ENCODE data around the gene MMP13.

Gene MMP13

DNA sequence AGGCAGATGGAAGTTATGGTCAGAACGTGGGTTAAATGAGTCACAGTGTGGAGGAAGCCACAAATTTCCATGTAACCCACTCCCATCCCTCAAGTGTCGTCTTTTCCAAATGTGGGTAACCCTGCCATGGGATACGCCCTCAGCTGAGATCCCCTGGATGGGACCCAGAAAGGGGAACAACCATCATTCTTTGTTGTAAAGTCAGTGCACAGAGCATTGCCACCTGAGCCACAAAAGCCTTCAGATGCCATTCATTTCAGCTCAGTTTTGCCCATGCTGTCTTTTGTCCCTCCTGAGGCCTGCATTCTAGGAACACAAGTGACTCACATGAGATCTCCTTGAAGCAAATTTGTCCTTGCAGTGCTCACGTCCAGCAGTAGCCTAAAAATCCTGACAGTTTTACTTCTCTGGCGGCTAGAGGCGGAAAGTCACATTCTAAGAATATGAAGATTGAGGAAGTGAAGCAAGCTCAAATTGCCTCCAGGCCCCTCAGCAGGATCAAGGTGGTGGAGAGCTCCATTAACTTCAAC is 30.6 kb downstream of the MMP13 start:
- TF ChIP-seq POLR2AphosphoS5 (IDR thresholded peaks at IDR 0.05; ENCODE audit: low read depth) (no peak), SPI1 (IDR thresholded peaks at IDR 0.05; ENCODE audit: borderline replicate concordance, low read depth) (peak; percentile 94)

DNA sequence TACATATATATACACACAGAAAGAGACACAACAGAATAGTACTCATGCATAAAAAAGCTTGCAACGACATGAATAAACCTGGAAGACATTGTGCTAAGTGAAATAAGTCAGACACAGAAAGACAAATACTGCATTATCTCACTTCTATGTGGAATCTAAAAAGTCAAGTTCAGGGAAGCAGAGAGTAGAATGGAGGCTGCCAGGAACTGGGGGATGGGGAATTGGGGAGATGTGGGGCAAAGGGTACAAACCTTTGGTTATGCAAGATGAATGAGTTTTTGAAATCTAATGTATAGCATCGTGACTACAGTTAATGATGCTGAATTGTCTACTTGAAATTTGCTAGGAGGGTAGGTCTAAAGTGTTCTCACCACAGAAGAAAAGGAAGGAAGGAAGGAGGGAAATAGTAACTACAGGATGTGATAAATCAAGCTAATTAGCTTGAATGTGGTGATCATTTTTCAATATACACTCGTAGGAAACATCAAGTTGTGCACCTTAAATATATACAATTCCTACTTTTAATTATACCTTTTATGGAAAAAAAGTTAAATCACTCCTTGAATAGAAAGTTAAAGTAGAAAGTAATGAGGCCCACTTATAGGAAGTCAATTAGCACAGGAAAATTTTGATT is 33.8 kb downstream of the MMP13 start:
- Histone ChIP-seq H3K27me3 (ENCODE audit: insufficient read depth, poor library complexity, severe bottlenecking) (no peaks in the 10 kb centered on the region), H3K27ac (replicated peaks) (no peak overlapping the region), H3K4me3 (replicated peaks; ENCODE audit: insufficient read depth, low read length) (no peak overlapping the region)
- no peak for DNase-seq (ENCODE audit: low read depth in 1 of 2, low spot score in 1 of 2)
- TF ChIP-seq POLR2AphosphoS5 (IDR thresholded peaks at IDR 0.05; ENCODE audit: low read depth), result no peak
- TF ChIP-seq, protein P1, sequence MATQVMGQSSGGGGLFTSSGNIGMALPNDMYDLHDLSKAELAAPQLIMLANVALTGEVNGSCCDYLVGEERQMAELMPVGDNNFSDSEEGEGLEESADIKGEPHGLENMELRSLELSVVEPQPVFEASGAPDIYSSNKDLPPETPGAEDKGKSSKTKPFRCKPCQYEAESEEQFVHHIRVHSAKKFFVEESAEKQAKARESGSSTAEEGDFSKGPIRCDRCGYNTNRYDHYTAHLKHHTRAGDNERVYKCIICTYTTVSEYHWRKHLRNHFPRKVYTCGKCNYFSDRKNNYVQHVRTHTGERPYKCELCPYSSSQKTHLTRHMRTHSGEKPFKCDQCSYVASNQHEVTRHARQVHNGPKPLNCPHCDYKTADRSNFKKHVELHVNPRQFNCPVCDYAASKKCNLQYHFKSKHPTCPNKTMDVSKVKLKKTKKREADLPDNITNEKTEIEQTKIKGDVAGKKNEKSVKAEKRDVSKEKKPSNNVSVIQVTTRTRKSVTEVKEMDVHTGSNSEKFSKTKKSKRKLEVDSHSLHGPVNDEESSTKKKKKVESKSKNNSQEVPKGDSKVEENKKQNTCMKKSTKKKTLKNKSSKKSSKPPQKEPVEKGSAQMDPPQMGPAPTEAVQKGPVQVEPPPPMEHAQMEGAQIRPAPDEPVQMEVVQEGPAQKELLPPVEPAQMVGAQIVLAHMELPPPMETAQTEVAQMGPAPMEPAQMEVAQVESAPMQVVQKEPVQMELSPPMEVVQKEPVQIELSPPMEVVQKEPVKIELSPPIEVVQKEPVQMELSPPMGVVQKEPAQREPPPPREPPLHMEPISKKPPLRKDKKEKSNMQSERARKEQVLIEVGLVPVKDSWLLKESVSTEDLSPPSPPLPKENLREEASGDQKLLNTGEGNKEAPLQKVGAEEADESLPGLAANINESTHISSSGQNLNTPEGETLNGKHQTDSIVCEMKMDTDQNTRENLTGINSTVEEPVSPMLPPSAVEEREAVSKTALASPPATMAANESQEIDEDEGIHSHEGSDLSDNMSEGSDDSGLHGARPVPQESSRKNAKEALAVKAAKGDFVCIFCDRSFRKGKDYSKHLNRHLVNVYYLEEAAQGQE (IDR thresholded peaks at IDR 0.05; ENCODE audit: insufficient replicate concordance, low read depth), result no peak
- TF ChIP-seq GABPA (IDR thresholded peaks at IDR 0.05; ENCODE audit: low read depth), result no peak
- TF ChIP-seq, protein P2, sequence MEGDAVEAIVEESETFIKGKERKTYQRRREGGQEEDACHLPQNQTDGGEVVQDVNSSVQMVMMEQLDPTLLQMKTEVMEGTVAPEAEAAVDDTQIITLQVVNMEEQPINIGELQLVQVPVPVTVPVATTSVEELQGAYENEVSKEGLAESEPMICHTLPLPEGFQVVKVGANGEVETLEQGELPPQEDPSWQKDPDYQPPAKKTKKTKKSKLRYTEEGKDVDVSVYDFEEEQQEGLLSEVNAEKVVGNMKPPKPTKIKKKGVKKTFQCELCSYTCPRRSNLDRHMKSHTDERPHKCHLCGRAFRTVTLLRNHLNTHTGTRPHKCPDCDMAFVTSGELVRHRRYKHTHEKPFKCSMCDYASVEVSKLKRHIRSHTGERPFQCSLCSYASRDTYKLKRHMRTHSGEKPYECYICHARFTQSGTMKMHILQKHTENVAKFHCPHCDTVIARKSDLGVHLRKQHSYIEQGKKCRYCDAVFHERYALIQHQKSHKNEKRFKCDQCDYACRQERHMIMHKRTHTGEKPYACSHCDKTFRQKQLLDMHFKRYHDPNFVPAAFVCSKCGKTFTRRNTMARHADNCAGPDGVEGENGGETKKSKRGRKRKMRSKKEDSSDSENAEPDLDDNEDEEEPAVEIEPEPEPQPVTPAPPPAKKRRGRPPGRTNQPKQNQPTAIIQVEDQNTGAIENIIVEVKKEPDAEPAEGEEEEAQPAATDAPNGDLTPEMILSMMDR (IDR thresholded peaks at IDR 0.05; ENCODE audit: insufficient read depth, low read length), result no peak
- no peak for TF ChIP-seq SPI1 (IDR thresholded peaks at IDR 0.05; ENCODE audit: borderline replicate concordance, low read depth)

More for the DNA sequence above, 30.6 kb downstream of the MMP13 start:
- Histone ChIP-seq H3K27me3 (ENCODE audit: insufficient read depth, poor library complexity, severe bottlenecking) (no peaks in the 10 kb centered on the region), H3K4me3 (replicated peaks; ENCODE audit: insufficient read depth, low read length) (no peak overlapping the region), H3K27ac (replicated peaks) (no peak overlapping the region)
- DNase-seq (ENCODE audit: low read depth in 1 of 2, low spot score in 1 of 2), result peak in 1 of 2 experiments; percentile 42

DNA sequence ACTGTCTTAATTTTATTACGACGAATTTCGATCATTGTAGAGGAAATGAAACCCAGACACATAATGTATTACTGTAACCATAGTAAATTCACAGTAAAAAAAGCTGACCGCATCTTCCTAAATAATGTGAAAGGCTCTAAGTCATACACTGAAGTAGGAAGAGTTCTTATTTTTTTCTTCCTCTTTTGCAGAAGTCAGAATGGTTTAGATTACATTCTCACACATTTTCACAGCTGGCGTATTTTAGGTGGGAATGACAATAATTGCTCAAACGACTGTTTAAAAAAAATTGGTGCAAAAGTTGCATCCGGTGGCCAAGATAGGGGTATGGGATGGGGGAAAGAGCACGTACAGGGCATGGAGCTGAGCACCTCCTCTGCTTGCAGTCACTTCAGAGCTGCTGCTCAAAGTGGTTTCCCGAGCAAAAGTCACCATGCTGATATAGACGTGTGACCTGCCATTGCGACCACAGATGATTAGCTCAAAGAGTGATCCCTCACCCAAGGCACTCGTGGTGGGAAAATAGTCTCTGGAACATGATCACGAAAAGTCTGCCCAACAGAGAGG is 35.3 kb downstream of the MMP13 start:
- Histone ChIP-seq H3K27ac (replicated peaks) (no peak overlapping the region; the same call in 1 of the 2 replicates), H3K27me3 (ENCODE audit: insufficient read depth, poor library complexity, severe bottlenecking) (no peaks in the 10 kb centered on the region), H3K4me3 (replicated peaks; ENCODE audit: insufficient read depth, low read length) (no peak overlapping the region)
- peak in 1 of 2 experiments; percentile 9 for DNase-seq (ENCODE audit: low read depth in 1 of 2, low spot score in 1 of 2)
- peak; percentile 33; the same call in 1 of the 2 replicates for TF ChIP-seq SPI1 (IDR thresholded peaks at IDR 0.05; ENCODE audit: borderline replicate concordance, low read depth)
- TF ChIP-seq, protein P1 (IDR thresholded peaks at IDR 0.05; ENCODE audit: insufficient replicate concordance, low read depth), result no peak
- no peak for TF ChIP-seq GABPA (IDR thresholded peaks at IDR 0.05; ENCODE audit: low read depth)

DNA sequence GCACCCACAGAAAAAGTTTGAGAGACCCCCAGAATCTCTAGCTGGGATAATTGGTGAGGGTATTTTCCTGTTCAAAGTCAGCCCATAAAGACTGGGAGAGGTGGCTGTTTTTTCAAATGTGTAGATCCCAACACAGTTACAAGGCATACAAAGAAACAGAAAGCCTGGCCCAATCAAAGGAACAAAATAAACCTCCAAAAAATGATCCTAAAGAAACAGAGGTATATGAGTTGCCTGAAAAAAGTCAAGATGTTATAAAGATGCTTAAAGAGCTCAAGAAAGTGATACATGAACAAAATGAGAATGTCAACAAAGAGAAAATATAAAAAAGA is 40.5 kb downstream of the MMP13 start:
- no peak for DNase-seq (ENCODE audit: low read depth in 1 of 2, low spot score in 1 of 2)
- H3K27me3 ChIP-seq (ENCODE audit: insufficient read depth, poor library complexity, severe bottlenecking), result no peaks in the 10 kb centered on the region
- H3K27ac ChIP-seq (replicated peaks), result no peak overlapping the region
- H3K4me3 ChIP-seq (replicated peaks; ENCODE audit: insufficient read depth, low read length), result no peak overlapping the region
- TF ChIP-seq SPI1 (IDR thresholded peaks at IDR 0.05; ENCODE audit: borderline replicate concordance, low read depth), result no peak
- TF ChIP-seq, protein P1 (IDR thresholded peaks at IDR 0.05; ENCODE audit: insufficient replicate concordance, low read depth), result no peak
- TF ChIP-seq GABPA (IDR thresholded peaks at IDR 0.05; ENCODE audit: low read depth), result no peak
- TF ChIP-seq, protein P2 (IDR thresholded peaks at IDR 0.05; ENCODE audit: insufficient read depth, low read length), result no peak
- TF ChIP-seq POLR2AphosphoS5 (IDR thresholded peaks at IDR 0.05; ENCODE audit: low read depth), result no peak

Data from HL-60 (cell line).